Trophoblast cell (in vitro differentiated cells and primary cell): Measurements from ENCODE around the gene PKP4.

Source experiments
- DNase-seq, 2 donors: peaks; one replicate each; pipeline ENCODE4 v3.0.0-alpha.2; 2016
- H2AFZ ChIP-seq: 2 replicates; pipeline ENCODE4 v1.6.1; 2013; ENCODE audit warnings: low read length, moderate library complexity, mild to moderate bottlenecking; ENCODE audit not compliant: insufficient read depth, poor library complexity
- H2AK5ac ChIP-seq: 2 replicates; pipeline ENCODE4 v1.6.1; 2013; ENCODE audit warnings: mild to moderate bottlenecking, low read length
- H2BK120ac ChIP-seq: 2 replicates; pipeline ENCODE4 v1.6.1; 2013; ENCODE audit warnings: low read length, mild to moderate bottlenecking, moderate library complexity; ENCODE audit not compliant: insufficient read depth, poor library complexity
- H2BK12ac ChIP-seq: 2 replicates; pipeline ENCODE4 v1.6.1; 2013; ENCODE audit warnings: mild to moderate bottlenecking, low read length, moderate library complexity
- H2BK5ac ChIP-seq: 2 replicates; pipeline ENCODE4 v1.6.1; 2013; ENCODE audit warnings: low read length, low read depth, moderate library complexity, mild to moderate bottlenecking; ENCODE audit not compliant: poor library complexity
- H3K14ac ChIP-seq: 2 replicates; pipeline ENCODE4 v1.6.1; 2013; ENCODE audit warnings: mild to moderate bottlenecking, low read length
- H3K18ac ChIP-seq: 2 replicates; pipeline ENCODE4 v1.6.1; 2013; ENCODE audit warnings: mild to moderate bottlenecking, low read length
- H3K23ac ChIP-seq: 2 replicates; pipeline ENCODE4 v1.6.1; 2013; ENCODE audit warnings: low read length
- H3K27ac ChIP-seq: 2 replicates; pipeline ENCODE4 v1.5.1; 2013; ENCODE audit warnings: low read depth, mild to moderate bottlenecking, inconsistent platforms, low read length, moderate library complexity
- H3K27me3 ChIP-seq: 2 replicates; pipeline ENCODE4 v1.6.1; 2013; ENCODE audit warnings: inconsistent platforms, mild to moderate bottlenecking, low read length, moderate library complexity; ENCODE audit not compliant: insufficient read depth
- H3K36me3 ChIP-seq, 2 experiments: 1 replicate in 1 of 2; 2 replicates in 1 of 2; pipeline ENCODE4 v1.6.1; 2013; ENCODE audit warnings: low read length in 2 of 2, mild to moderate bottlenecking in 2 of 2, moderate library complexity in 1 of 2; ENCODE audit not compliant: insufficient read depth in 2 of 2, control insufficient read depth in 1 of 2
- H3K4ac ChIP-seq: 2 replicates; pipeline ENCODE4 v1.6.1; 2013; ENCODE audit warnings: low read depth, mild to moderate bottlenecking, low read length, moderate library complexity
- H3K4me1 ChIP-seq, 2 experiments: 1 replicate in 1 of 2; 2 replicates in 1 of 2; pipeline ENCODE4 v1.6.1; 2013; ENCODE audit warnings: low read length in 2 of 2, mild to moderate bottlenecking in 2 of 2, moderate library complexity in 1 of 2; ENCODE audit not compliant: insufficient read depth in 2 of 2, control insufficient read depth in 1 of 2
- H3K4me2 ChIP-seq: 2 replicates; pipeline ENCODE4 v1.6.1; 2013; ENCODE audit warnings: inconsistent platforms, mild to moderate bottlenecking, low read length, moderate library complexity
- H3K4me3 ChIP-seq: 2 replicates; pipeline ENCODE4 v1.5.1; 2013; ENCODE audit warnings: mild to moderate bottlenecking, low read depth, low read length, inconsistent platforms
- H3K79me1 ChIP-seq: one replicate; pipeline ENCODE4 v1.6.1; 2013; ENCODE audit warnings: low read length
- H3K79me2 ChIP-seq: 2 replicates; pipeline ENCODE4 v1.6.1; 2013; ENCODE audit warnings: low read length, mild to moderate bottlenecking; ENCODE audit not compliant: control insufficient read depth, insufficient read depth, poor library complexity
- H3K9ac ChIP-seq: 2 replicates; pipeline ENCODE4 v1.6.1; 2013; ENCODE audit warnings: mild to moderate bottlenecking, low read length
- H3K9me3 ChIP-seq: 2 replicates; pipeline ENCODE4 v1.6.1; 2013; ENCODE audit warnings: low read depth, mild to moderate bottlenecking, control low read depth, inconsistent platforms, low read length; ENCODE audit not compliant: insufficient read depth
- H4K12ac ChIP-seq: 2 replicates; pipeline ENCODE4 v1.6.1; 2013; ENCODE audit warnings: low read depth, mild to moderate bottlenecking, low read length, moderate library complexity
- H4K8ac ChIP-seq: 2 replicates; pipeline ENCODE4 v1.6.1; 2013; ENCODE audit warnings: low read depth, mild to moderate bottlenecking, low read length, moderate library complexity
- H4K91ac ChIP-seq: one replicate; pipeline ENCODE4 v1.6.1; 2013; ENCODE audit warnings: low read depth, mild to moderate bottlenecking, low read length, moderate library complexity
- WGBS: extraction: QIAGEN DNeasy Blood & Tissue Kit; methylation state at CpG from one replicate; pipeline ENCODE4 v1.1.7; 2013; ENCODE audit warnings: missing lambda C conversion rate; ENCODE audit not compliant: insufficient read length, insufficient coverage; ENCODE audit errors: extremely low coverage; 5-methylcytosine and 5-hydroxymethylcytosine counted together

Gene PKP4

GRCh38 chr2:158457092-158457825 lies 507 bp downstream of the PKP4 start:
- WGBS: no CpG with 5 or more reads among the region's 84 CpGs
- Histone ChIP-seq H3K9ac (peak overlapping the region; percentile 78), H3K9me3 (no peaks in the 10 kb centered on the region), H4K12ac (peak overlapping the region; percentile 72), H2BK120ac (peak overlapping the region; percentile 55), H3K14ac (peak overlapping the region; percentile 10), H3K4me1 (peaks cover 0 to 13% of the 10 kb centered on the region in 2 experiments), H4K8ac (peak overlapping the region; percentile 2), H4K91ac (peak overlapping the region; percentile 74), H3K4ac (peak overlapping the region; percentile 29), H3K79me1 (peaks cover 11% of the 10 kb centered on the region), H3K4me3 (peak overlapping the region; percentile 91), H3K79me2 (peaks cover 9% of the 10 kb centered on the region), H2BK12ac (peak overlapping the region; percentile 47), H3K18ac (peak overlapping the region; percentile 6), H3K27ac (peak overlapping the region; percentile 91), H2AK5ac (no peak overlapping the region), H3K23ac (no peak overlapping the region), H2BK5ac (peak overlapping the region; percentile 86), H3K4me2 (peak overlapping the region; percentile 99), H3K27me3 (no peaks in the 10 kb centered on the region), H2AFZ (peak overlapping the region; percentile 82), H3K36me3 (peaks cover 0 to 1% of the 10 kb centered on the region in 2 experiments)
- DNase-seq: peak; percentile 46 to 65

- Histone ChIP-seq H3K36me3 (peaks cover 0 to 1% of the 10 kb centered on the region in 2 experiments), H2BK5ac (peak overlapping the region; percentile 86), H3K23ac (no peak overlapping the region), H3K79me1 (peaks cover 11% of the 10 kb centered on the region), H3K9ac (peak overlapping the region; percentile 79), H2AK5ac (no peak overlapping the region), H3K4me2 (peak overlapping the region; percentile 99), H3K27ac (peak overlapping the region; percentile 91), H4K12ac (peak overlapping the region; percentile 36), H2BK12ac (peak overlapping the region; percentile 47), H3K14ac (peak overlapping the region; percentile 10), H4K91ac (peak overlapping the region; percentile 74), H4K8ac (peak overlapping the region; percentile 2), H3K9me3 (no peaks in the 10 kb centered on the region), H3K4me1 (peaks cover 0 to 16% of the 10 kb centered on the region in 2 experiments), H2BK120ac (peak overlapping the region; percentile 55), H3K4me3 (peak overlapping the region; percentile 91), H3K79me2 (peaks cover 12% of the 10 kb centered on the region), H3K18ac (peak overlapping the region; percentile 6), H3K27me3 (no peaks in the 10 kb centered on the region), H2AFZ (peak overlapping the region; percentile 82), H3K4ac (peak overlapping the region; percentile 22)
- WGBS: no CpG with 5 or more reads among the region's 61 CpGs
- DNase-seq: peak; percentile 70 to 79
Measured at GRCh38 chr2:158457826-158458616, 1.3 kb downstream of the PKP4 start.

- no peak overlapping the region for H4K8ac ChIP-seq
- no peak overlapping the region for H3K4ac ChIP-seq
- H2AK5ac ChIP-seq: no peak overlapping the region
- no peak overlapping the region for H4K12ac ChIP-seq
- H3K4me2 ChIP-seq: peak overlapping the region; percentile 99
- H3K79me2 ChIP-seq: peaks cover 12% of the 10 kb centered on the region
- H2BK5ac ChIP-seq: no peak overlapping the region
- H2BK120ac ChIP-seq: no peak overlapping the region
- no peak overlapping the region for H3K4me3 ChIP-seq
- H3K4me1 ChIP-seq: peaks cover 0 to 16% of the 10 kb centered on the region in 2 experiments
- peak overlapping the region; percentile 8 for H4K91ac ChIP-seq
- no peak overlapping the region for H2AFZ ChIP-seq
- H3K9ac ChIP-seq: peak overlapping the region; percentile 79
- peaks cover 0 to 1% of the 10 kb centered on the region in 2 experiments for H3K36me3 ChIP-seq
- peaks cover 11% of the 10 kb centered on the region for H3K79me1 ChIP-seq
- H3K9me3 ChIP-seq: no peaks in the 10 kb centered on the region
- WGBS: no CpG with 5 or more reads among the region's 9 CpGs
- no peak overlapping the region for H2BK12ac ChIP-seq
- peak overlapping the region; percentile 91 for H3K27ac ChIP-seq
- H3K23ac ChIP-seq: no peak overlapping the region
- H3K27me3 ChIP-seq: no peaks in the 10 kb centered on the region
- no peak overlapping the region for H3K14ac ChIP-seq
- H3K18ac ChIP-seq: no peak overlapping the region
- DNase-seq: peak in 1 of 2 donors; percentile 31
Measured at GRCh38 chr2:158458617-158458920, 1.8 kb downstream of the PKP4 start.

GRCh38 chr2:158459161-158460003 lies 2.6 kb downstream of the PKP4 start:
- Histone ChIP-seq H4K12ac (no peak overlapping the region), H2AK5ac (no peak overlapping the region), H4K8ac (no peak overlapping the region), H2AFZ (no peak overlapping the region), H4K91ac (no peak overlapping the region), H2BK12ac (no peak overlapping the region), H3K4ac (no peak overlapping the region), H3K9ac (no peak overlapping the region), H2BK5ac (no peak overlapping the region), H3K36me3 (peaks cover 0 to 1% of the 10 kb centered on the region in 2 experiments), H3K18ac (no peak overlapping the region), H3K23ac (no peak overlapping the region), H3K27me3 (no peaks in the 10 kb centered on the region), H3K79me1 (peaks cover 11% of the 10 kb centered on the region), H3K4me3 (no peak overlapping the region), H3K4me1 (peaks cover 0 to 16% of the 10 kb centered on the region in 2 experiments), H3K9me3 (no peaks in the 10 kb centered on the region), H3K79me2 (peaks cover 12% of the 10 kb centered on the region), H3K4me2 (no peak overlapping the region), H2BK120ac (no peak overlapping the region), H3K14ac (no peak overlapping the region), H3K27ac (no peak overlapping the region)
- no CpG with 5 or more reads among the region's 9 CpGs for WGBS
- DNase-seq: no peak
